K562 (cell line): ENCODE measurements around the gene MAP1A. TPM values are rescaled to one million over a fixed set of nuclear protein-coding genes. Genes with fewer than 3 reads are reported as not detected.
A peak's percentile ranks its signal among the peaks of the same experiment; 100 is the strongest.

Experiments used
- ATAC-seq: fragments of 200-7000 bp; cut with Tn5 transposase; 3 replicates; pipeline ENCODE4 v1.9.1; 2020; ENCODE audit warnings: moderate library complexity
- BruUV-seq: library from RNA; stranded (reverse); fragments of 400-500 nt; replicated peaks from 2 replicates; lab custom pipeline; 2021; lab: Mats Ljungman, UMichigan
- CTCF ChIA-PET: fragments of 300-600 bp; formaldehyde crosslinking; extraction: SDS; loops from one replicate; lab custom pipeline; 2021; ENCODE audit warnings: low intra/inter-chr PET ratio; lab: Yijun Ruan, JAX
- POLR2A ChIA-PET: fragments of 300-600, 350-650 bp; sonication (Branson Sonifier 250); formaldehyde crosslinking; extraction: SDS; loops from one replicate; lab custom pipeline; 2021; ENCODE audit warnings: antibody characterized with exemption, inconsistent platforms; lab: Yijun Ruan, JAX
- DNase-seq, 4 experiments: peaks; one replicate each; pipeline versions ENCODE4 v3.0.0 to v3.0.0-alpha.2; 2011 to 2018; ENCODE audit warnings: low spot score in 3 of 4, mixed read lengths in 3 of 4; ENCODE audit errors: extremely low read depth in 1 of 4
- FAIRE-seq: peaks from 2 replicates; lab custom pipeline; 2011; peaks lifted over from hg19 to GRCh38; lab: Jason Lieb, UNC
- H2AFZ ChIP-seq: 2 replicates; pipeline ENCODE4 v1.6.0; 2011; ENCODE audit warnings: low read depth, low read length, control low read depth, inconsistent platforms
- H3K27ac ChIP-seq: fragments of 200-600 bp; 3 replicates; pipeline ENCODE4 v1.8.0; 2011; ENCODE audit warnings: low read depth, mild to moderate bottlenecking, control low read depth, inconsistent platforms, low read length, moderate library complexity, mixed read lengths; ENCODE audit errors: extremely low read depth
- H3K27me3 ChIP-seq, 2 experiments: fragments of 300-600 bp in 1 of 2; 2 replicates in 1 of 2; 3 replicates in 1 of 2; pipeline versions ENCODE4 v1.6.0 to v1.8.0; 2011; ENCODE audit warnings: inconsistent platforms in 2 of 2, low read length in 2 of 2, mild to moderate bottlenecking in 1 of 2, mixed read lengths in 1 of 2, moderate library complexity in 1 of 2; ENCODE audit not compliant: control insufficient read depth in 2 of 2, insufficient read depth in 2 of 2
- H3K36me3 ChIP-seq: fragments of 300-600 bp; 3 replicates; pipeline ENCODE4 v1.8.0; 2011; ENCODE audit warnings: mild to moderate bottlenecking, low read length, inconsistent platforms; ENCODE audit not compliant: control insufficient read depth, insufficient read depth
- H3K4me1 ChIP-seq, 2 experiments: fragments of 200-600 bp in 1 of 2; replicated peaks in 1 of 2; 2 replicates in 1 of 2; 3 replicates in 1 of 2; pipeline versions ENCODE4 v1.5.1 to v1.8.0; 2011; ENCODE audit warnings: inconsistent platforms in 2 of 2, low read length in 2 of 2, mild to moderate bottlenecking in 1 of 2, mixed read lengths in 1 of 2, moderate library complexity in 1 of 2; ENCODE audit not compliant: control insufficient read depth in 2 of 2, insufficient read depth in 2 of 2
- H3K4me2 ChIP-seq: 2 replicates; pipeline ENCODE4 v1.6.1; 2011; ENCODE audit warnings: low read length, control low read depth, inconsistent platforms, mixed read lengths; ENCODE audit not compliant: insufficient read depth
- H3K4me3 ChIP-seq: fragments of 200-600 bp; sonication (generic), shearing (Covaris generic); 2 replicates; pipeline ENCODE4 v1.5.1; 2016; ENCODE audit warnings: control low read depth, inconsistent platforms
- H3K79me2 ChIP-seq: fragments of 200-600 bp; 3 replicates; pipeline ENCODE4 v1.8.0; 2011; ENCODE audit warnings: low read length, inconsistent platforms; ENCODE audit not compliant: control insufficient read depth, insufficient read depth
- H3K9ac ChIP-seq, 2 experiments: 2 replicates each; pipeline versions ENCODE4 v1.6.0 to v1.6.1; 2011; ENCODE audit warnings: low read depth in 2 of 2, low read length in 2 of 2, control low read depth in 1 of 2, inconsistent platforms in 1 of 2, mild to moderate bottlenecking in 1 of 2, mixed read lengths in 1 of 2; ENCODE audit not compliant: insufficient read depth in 1 of 2
- H3K9me1 ChIP-seq: one replicate; pipeline ENCODE4 v1.6.0; 2011; ENCODE audit warnings: inconsistent platforms, mild to moderate bottlenecking, low read length, moderate library complexity; ENCODE audit not compliant: control insufficient read depth, insufficient read depth
- H3K9me3 ChIP-seq: replicated peaks from 2 replicates; pipeline ENCODE4 v1.5.1; 2011; ENCODE audit warnings: low read depth, low read length, inconsistent platforms; ENCODE audit not compliant: control insufficient read depth, insufficient read depth
- H4K20me1 ChIP-seq: replicated peaks from 2 replicates; pipeline ENCODE4 v1.6.1; 2011; ENCODE audit warnings: low read length, inconsistent platforms, mixed read lengths; ENCODE audit not compliant: control insufficient read depth, insufficient read depth
- CEBPG ChIP-seq, 3 experiments: fragments of 200-800 bp in 1 of 3; sonication (Bioruptor generic) in 1 of 3; sonication (generic) in 1 of 3; formaldehyde crosslinking in 1 of 3; IDR thresholded peaks in 2 of 3; conservative IDR thresholded peaks in 1 of 3; 2 replicates each; pipeline versions ENCODE4 v1.6.1 to v1.8.0; 2016 to 2022; ENCODE audit warnings: missing compliant biosample characterization in 2 of 3, missing genetic modification characterization in 2 of 3, mild to moderate bottlenecking in 1 of 3, missing genetic modification reagents in 1 of 3
- CREB1 ChIP-seq, 2 experiments: sonication (generic) in 1 of 2; formaldehyde crosslinking in 1 of 2; IDR thresholded peaks; 2 replicates each; pipeline versions ENCODE4 v1.6.1 to v1.8.0; 2012 to 2022; ENCODE audit warnings: inconsistent platforms in 1 of 2, mild to moderate bottlenecking in 1 of 2, missing genetic modification reagents in 1 of 2, moderate library complexity in 1 of 2
- MTF1 ChIP-seq: fragments of 250-450 bp; sonication (Bioruptor Pico); IDR thresholded peaks from 2 replicates; pipeline ENCODE4 v1.9.0; 2021; ENCODE audit warnings: moderate library complexity, mild to moderate bottlenecking, inconsistent platforms, borderline replicate concordance
- RBM39 ChIP-seq: fragments of 200-400 bp; formaldehyde crosslinking; optimal IDR thresholded peaks from 2 replicates; pipeline ENCODE3; 2018; ENCODE audit warnings: low read depth, low read length
- ZNF232 ChIP-seq: sonication (generic); formaldehyde crosslinking; IDR thresholded peaks from 2 replicates; pipeline ENCODE4 v1.8.0; 2022; ENCODE audit warnings: mild to moderate bottlenecking, missing genetic modification reagents
- ZSCAN32 ChIP-seq: fragments of 450-650 bp; formaldehyde crosslinking; IDR thresholded peaks from 2 replicates; pipeline ENCODE4 v1.4.0; 2020; ENCODE audit warnings: mild to moderate bottlenecking, moderate library complexity
- WGBS: fragments of 100-300 bp; shearing (Covaris generic); methylation state at CpG from one replicate; pipeline ENCODE4 v1.1.6; 2016; ENCODE audit warnings: low coverage, mixed read lengths; ENCODE audit not compliant: insufficient coverage; ENCODE audit errors: missing lambda C conversion rate; 5-methylcytosine and 5-hydroxymethylcytosine counted together
- in situ Hi-C: fragments of 300-500 bp; cut with MboI; formaldehyde crosslinking; loops from 4 replicates; pipeline ENCODE4 v1.15.0; 2018; ENCODE audit warnings: inconsistent platforms, mixed read lengths
- intact Hi-C: fragments of 100-400 bp; cut with micrococcal nuclease; formaldehyde crosslinking; loops from 2 replicates; pipeline ENCODE4 v1.14.2; 2022
- polyA plus RNA-seq, 8 experiments: library from polyadenylated mRNA; depleted of rRNA in 4 of 8; stranded (reverse) in 5 of 8; unstranded in 3 of 8; fragments of >200 nt; fragmentation: Nextera tagmentation in 2 of 8; fragmentation: Illumina TruSeq in 1 of 8; extraction: Ambion mirVana in 2 of 8; extraction: Trizol in 1 of 8; gene quantifications; 2 replicates each; pipeline versions ENCODE4 v1.2.1 to v1.2.3, GENCODE V29; 2011 to 2014; ENCODE audit warnings: inconsistent platforms in 1 of 8, missing spikeins in 1 of 8
- total RNA-seq, 7 experiments: library from RNA; depleted of rRNA in 6 of 7; stranded (reverse); fragments of >200 nt in 6 of 7; fragmentation: Illumina TruSeq in 2 of 7; extraction: Trizol in 2 of 7; gene quantifications; 2 replicates each; pipeline versions ENCODE4 v1.2.1 to v1.2.3, GENCODE V29; 2011 to 2021; ENCODE audit warnings: low replicate concordance in 1 of 7
- TF ChIP-seq, protein P1 (sequence below): fragments of 450-650 bp; IDR thresholded peaks from 2 replicates; pipeline ENCODE4 v1.6.1; 2016; ENCODE audit warnings: mild to moderate bottlenecking, moderate library complexity

The MAP1A gene
- total and polyA plus RNA-seq, 9 of the 15 experiments (the other 6 are each of a cell fraction or from before 2014, with no cell fraction given) = 2.0 to 20.3 (median 7.3) TPM

DNA sequence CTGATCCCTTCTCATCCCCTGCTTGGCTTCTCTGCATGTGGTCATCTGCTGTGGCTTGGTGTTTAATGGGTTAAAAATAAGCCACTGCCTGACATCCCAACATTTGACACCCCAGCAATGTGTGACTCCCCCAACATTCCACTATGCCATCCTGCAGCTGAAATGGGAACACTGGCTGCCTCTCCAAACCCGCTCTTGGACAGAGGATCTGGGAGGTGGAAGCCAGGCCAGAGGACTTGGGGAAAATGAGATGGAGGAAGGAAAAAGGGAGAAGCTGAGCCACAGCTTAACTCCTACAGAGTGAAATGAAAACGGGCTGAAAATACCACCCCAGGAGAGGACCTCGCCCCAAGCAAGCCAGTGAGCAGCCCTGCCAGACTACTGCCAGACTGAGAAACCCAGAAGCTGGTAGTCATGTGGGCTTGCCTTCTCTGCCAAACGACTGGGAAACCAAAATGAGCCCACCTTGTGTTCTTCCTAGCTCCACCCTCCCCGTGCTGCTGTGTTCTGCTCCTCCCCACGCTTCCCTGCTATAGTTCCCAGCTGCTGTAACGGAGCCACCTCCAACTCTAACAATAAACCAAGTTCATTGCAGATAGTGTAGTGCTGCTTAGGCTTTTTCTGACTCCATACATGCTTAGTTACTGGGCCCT lies 13.7 kb downstream of the MAP1A start:
- whole genome bisulfite sequencing = 34% methylated on average over 7 of the region's 7 CpGs
- in situ Hi-C loops (no loop called here), intact Hi-C loops (no loop called here)
- CTCF ChIA-PET = no interaction called here
- Histone ChIP-seq H3K36me3 (peaks cover 21% of the 10 kb centered on the region; the same call in 1 of the 3 replicates), H3K27ac (no peak overlapping the region), H3K9me3 (no peaks in the 10 kb centered on the region), H3K9me1 (peaks cover 7% of the 10 kb centered on the region), H3K27me3 (no peaks in the 10 kb centered on the region), H3K9ac (no peak overlapping the region; a peak in 1 of 4 replicates), H3K79me2 (no peaks in the 10 kb centered on the region), H4K20me1 (peaks cover 5% of the 10 kb centered on the region; the same call in 1 of the 2 replicates), H3K4me3 (no peak overlapping the region), H3K4me1 (peaks cover 4 to 12% of the 10 kb centered on the region in 2 experiments; a peak in 3 of 5 replicates), H2AFZ (no peak overlapping the region), H3K4me2 (no peak overlapping the region)
- FAIRE-seq (no peak), ATAC-seq (peak; percentile 42), DNase-seq (no peak)
- POLR2A ChIA-PET = interaction anchor here (1.1 to 2.8 kb wide), 5 partner anchors 12 to 70 kb away, joined by 3 to 12 read pairs (median 6); partner anchors contain the start of gene MAP1A
- no TSS peak for BruUV-seq
- TF ChIP-seq CEBPG (CRISPR knock-in tag; IDR thresholded peaks at IDR 0.05) (no peak), CEBPG (tag; conservative IDR thresholded peaks at IDR 0.05 in 1 of 2, IDR thresholded peaks at IDR 0.05 in 1 of 2) (no peak), CREB1 (IDR thresholded peaks at IDR 0.05) (no peak), CREB1 (CRISPR knock-in tag; IDR thresholded peaks at IDR 0.05) (no peak), ZSCAN32 (CRISPR knock-in tag) (no peak), MTF1 (CRISPR knock-in tag) (no peak), ZNF232 (CRISPR knock-in tag) (no peak), RBM39 (no peak)
- TF ChIP-seq, protein P1, sequence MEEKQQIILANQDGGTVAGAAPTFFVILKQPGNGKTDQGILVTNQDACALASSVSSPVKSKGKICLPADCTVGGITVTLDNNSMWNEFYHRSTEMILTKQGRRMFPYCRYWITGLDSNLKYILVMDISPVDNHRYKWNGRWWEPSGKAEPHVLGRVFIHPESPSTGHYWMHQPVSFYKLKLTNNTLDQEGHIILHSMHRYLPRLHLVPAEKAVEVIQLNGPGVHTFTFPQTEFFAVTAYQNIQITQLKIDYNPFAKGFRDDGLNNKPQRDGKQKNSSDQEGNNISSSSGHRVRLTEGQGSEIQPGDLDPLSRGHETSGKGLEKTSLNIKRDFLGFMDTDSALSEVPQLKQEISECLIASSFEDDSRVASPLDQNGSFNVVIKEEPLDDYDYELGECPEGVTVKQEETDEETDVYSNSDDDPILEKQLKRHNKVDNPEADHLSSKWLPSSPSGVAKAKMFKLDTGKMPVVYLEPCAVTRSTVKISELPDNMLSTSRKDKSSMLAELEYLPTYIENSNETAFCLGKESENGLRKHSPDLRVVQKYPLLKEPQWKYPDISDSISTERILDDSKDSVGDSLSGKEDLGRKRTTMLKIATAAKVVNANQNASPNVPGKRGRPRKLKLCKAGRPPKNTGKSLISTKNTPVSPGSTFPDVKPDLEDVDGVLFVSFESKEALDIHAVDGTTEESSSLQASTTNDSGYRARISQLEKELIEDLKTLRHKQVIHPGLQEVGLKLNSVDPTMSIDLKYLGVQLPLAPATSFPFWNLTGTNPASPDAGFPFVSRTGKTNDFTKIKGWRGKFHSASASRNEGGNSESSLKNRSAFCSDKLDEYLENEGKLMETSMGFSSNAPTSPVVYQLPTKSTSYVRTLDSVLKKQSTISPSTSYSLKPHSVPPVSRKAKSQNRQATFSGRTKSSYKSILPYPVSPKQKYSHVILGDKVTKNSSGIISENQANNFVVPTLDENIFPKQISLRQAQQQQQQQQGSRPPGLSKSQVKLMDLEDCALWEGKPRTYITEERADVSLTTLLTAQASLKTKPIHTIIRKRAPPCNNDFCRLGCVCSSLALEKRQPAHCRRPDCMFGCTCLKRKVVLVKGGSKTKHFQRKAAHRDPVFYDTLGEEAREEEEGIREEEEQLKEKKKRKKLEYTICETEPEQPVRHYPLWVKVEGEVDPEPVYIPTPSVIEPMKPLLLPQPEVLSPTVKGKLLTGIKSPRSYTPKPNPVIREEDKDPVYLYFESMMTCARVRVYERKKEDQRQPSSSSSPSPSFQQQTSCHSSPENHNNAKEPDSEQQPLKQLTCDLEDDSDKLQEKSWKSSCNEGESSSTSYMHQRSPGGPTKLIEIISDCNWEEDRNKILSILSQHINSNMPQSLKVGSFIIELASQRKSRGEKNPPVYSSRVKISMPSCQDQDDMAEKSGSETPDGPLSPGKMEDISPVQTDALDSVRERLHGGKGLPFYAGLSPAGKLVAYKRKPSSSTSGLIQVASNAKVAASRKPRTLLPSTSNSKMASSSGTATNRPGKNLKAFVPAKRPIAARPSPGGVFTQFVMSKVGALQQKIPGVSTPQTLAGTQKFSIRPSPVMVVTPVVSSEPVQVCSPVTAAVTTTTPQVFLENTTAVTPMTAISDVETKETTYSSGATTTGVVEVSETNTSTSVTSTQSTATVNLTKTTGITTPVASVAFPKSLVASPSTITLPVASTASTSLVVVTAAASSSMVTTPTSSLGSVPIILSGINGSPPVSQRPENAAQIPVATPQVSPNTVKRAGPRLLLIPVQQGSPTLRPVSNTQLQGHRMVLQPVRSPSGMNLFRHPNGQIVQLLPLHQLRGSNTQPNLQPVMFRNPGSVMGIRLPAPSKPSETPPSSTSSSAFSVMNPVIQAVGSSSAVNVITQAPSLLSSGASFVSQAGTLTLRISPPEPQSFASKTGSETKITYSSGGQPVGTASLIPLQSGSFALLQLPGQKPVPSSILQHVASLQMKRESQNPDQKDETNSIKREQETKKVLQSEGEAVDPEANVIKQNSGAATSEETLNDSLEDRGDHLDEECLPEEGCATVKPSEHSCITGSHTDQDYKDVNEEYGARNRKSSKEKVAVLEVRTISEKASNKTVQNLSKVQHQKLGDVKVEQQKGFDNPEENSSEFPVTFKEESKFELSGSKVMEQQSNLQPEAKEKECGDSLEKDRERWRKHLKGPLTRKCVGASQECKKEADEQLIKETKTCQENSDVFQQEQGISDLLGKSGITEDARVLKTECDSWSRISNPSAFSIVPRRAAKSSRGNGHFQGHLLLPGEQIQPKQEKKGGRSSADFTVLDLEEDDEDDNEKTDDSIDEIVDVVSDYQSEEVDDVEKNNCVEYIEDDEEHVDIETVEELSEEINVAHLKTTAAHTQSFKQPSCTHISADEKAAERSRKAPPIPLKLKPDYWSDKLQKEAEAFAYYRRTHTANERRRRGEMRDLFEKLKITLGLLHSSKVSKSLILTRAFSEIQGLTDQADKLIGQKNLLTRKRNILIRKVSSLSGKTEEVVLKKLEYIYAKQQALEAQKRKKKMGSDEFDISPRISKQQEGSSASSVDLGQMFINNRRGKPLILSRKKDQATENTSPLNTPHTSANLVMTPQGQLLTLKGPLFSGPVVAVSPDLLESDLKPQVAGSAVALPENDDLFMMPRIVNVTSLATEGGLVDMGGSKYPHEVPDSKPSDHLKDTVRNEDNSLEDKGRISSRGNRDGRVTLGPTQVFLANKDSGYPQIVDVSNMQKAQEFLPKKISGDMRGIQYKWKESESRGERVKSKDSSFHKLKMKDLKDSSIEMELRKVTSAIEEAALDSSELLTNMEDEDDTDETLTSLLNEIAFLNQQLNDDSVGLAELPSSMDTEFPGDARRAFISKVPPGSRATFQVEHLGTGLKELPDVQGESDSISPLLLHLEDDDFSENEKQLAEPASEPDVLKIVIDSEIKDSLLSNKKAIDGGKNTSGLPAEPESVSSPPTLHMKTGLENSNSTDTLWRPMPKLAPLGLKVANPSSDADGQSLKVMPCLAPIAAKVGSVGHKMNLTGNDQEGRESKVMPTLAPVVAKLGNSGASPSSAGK = no peak
